H9 (cell line): ENCODE data around the gene NFU1. TPM values are rescaled to one million over a fixed set of nuclear protein-coding genes. Genes with fewer than 3 reads are reported as not detected.
A peak's percentile ranks its signal among the peaks of the same experiment; 100 is the strongest.

ENCODE experiments used
- DNase-seq: peaks from one replicate; pipeline ENCODE4 v3.0.0-alpha.2; 2017
- H2AFZ ChIP-seq: one replicate; pipeline ENCODE4 v1.6.1; 2013; ENCODE audit warnings: mild to moderate bottlenecking, low read length, control low read depth, moderate library complexity
- H2AK5ac ChIP-seq: 2 replicates; pipeline ENCODE4 v1.6.1; 2013; ENCODE audit warnings: low read length, control low read depth, mixed read lengths; ENCODE audit not compliant: insufficient read length
- H2BK120ac ChIP-seq: one replicate; pipeline ENCODE4 v1.6.1; 2013; ENCODE audit warnings: low read depth, mild to moderate bottlenecking, low read length, control low read depth, inconsistent platforms; ENCODE audit not compliant: poor library complexity, severe bottlenecking
- H2BK12ac ChIP-seq: 2 replicates; pipeline ENCODE4 v1.6.1; 2013; ENCODE audit warnings: low read length, control low read depth, mixed read lengths, low read depth; ENCODE audit not compliant: insufficient read length
- H2BK15ac ChIP-seq: 2 replicates; pipeline ENCODE4 v1.6.1; 2013; ENCODE audit warnings: low read depth, low read length, control low read depth
- H2BK20ac ChIP-seq: one replicate; pipeline ENCODE4 v1.6.1; 2013; ENCODE audit warnings: low read depth, mild to moderate bottlenecking, low read length, control low read depth, inconsistent platforms; ENCODE audit not compliant: poor library complexity, severe bottlenecking
- H2BK5ac ChIP-seq: 2 replicates; pipeline ENCODE4 v1.6.1; 2013; ENCODE audit warnings: low read length, control low read depth, mixed read lengths; ENCODE audit not compliant: insufficient read length
- H3K14ac ChIP-seq: 2 replicates; pipeline ENCODE4 v1.6.1; 2013; ENCODE audit warnings: low read length, control low read depth; ENCODE audit not compliant: insufficient read depth
- H3K18ac ChIP-seq: 2 replicates; pipeline ENCODE4 v1.6.1; 2013; ENCODE audit warnings: low read depth, mild to moderate bottlenecking, mixed read lengths, low read length, control low read depth; ENCODE audit not compliant: insufficient read length
- H3K23ac ChIP-seq: 2 replicates; pipeline ENCODE4 v1.6.1; 2013; ENCODE audit warnings: low read length, control low read depth, mixed read lengths, low read depth; ENCODE audit not compliant: insufficient read length
- H3K23me2 ChIP-seq: 2 replicates; pipeline ENCODE4 v1.6.1; 2013; ENCODE audit warnings: low read depth, mild to moderate bottlenecking, mixed read lengths, low read length, control low read depth; ENCODE audit not compliant: insufficient read length, poor library complexity, severe bottlenecking
- H3K27ac ChIP-seq: 2 replicates; pipeline ENCODE4 v1.5.1; 2013; ENCODE audit warnings: low read length, control low read depth, mixed read lengths, low read depth; ENCODE audit not compliant: insufficient read length
- H3K27me3 ChIP-seq: 2 replicates; pipeline ENCODE4 v1.6.1; 2013; ENCODE audit warnings: low read length, control low read depth, inconsistent platforms; ENCODE audit not compliant: insufficient read depth
- H3K4ac ChIP-seq: 2 replicates; pipeline ENCODE4 v1.6.1; 2013; ENCODE audit warnings: low read depth, mild to moderate bottlenecking, control low read depth, inconsistent platforms, low read length, moderate library complexity
- H3K4me1 ChIP-seq: 2 replicates; pipeline ENCODE4 v1.6.1; 2013; ENCODE audit warnings: low read length, control low read depth, inconsistent platforms; ENCODE audit not compliant: insufficient read depth
- H3K4me2 ChIP-seq: 2 replicates; pipeline ENCODE4 v1.6.1; 2013; ENCODE audit warnings: low read length, control low read depth, mixed read lengths; ENCODE audit not compliant: insufficient read length, insufficient read depth
- H3K56ac ChIP-seq: 2 replicates; pipeline ENCODE4 v1.6.1; 2013; ENCODE audit warnings: low read depth, mild to moderate bottlenecking, mixed read lengths, low read length, control low read depth; ENCODE audit not compliant: insufficient read length
- H3K79me1 ChIP-seq: 2 replicates; pipeline ENCODE4 v1.6.1; 2013; ENCODE audit warnings: low read depth, mild to moderate bottlenecking, moderate library complexity, low read length, control low read depth, inconsistent platforms; ENCODE audit not compliant: insufficient read depth, poor library complexity, severe bottlenecking
- H3K79me2 ChIP-seq: 2 replicates; pipeline ENCODE4 v1.6.1; 2013; ENCODE audit warnings: low read length, control low read depth, inconsistent platforms; ENCODE audit not compliant: insufficient read depth
- H3K9ac ChIP-seq: 2 replicates; pipeline ENCODE4 v1.6.1; 2013; ENCODE audit warnings: low read length, control low read depth, mixed read lengths; ENCODE audit not compliant: insufficient read length; ENCODE audit errors: extremely low read depth
- H3K9me3 ChIP-seq: one replicate; pipeline ENCODE4 v1.6.1; 2013; ENCODE audit warnings: low read depth, low read length, inconsistent platforms; ENCODE audit not compliant: control insufficient read depth
- H3T11ph ChIP-seq: one replicate; pipeline ENCODE4 v1.6.1; 2013; ENCODE audit warnings: mild to moderate bottlenecking, low read length, control low read depth, inconsistent platforms
- H4K20me1 ChIP-seq: one replicate; pipeline ENCODE4 v1.6.1; 2013; ENCODE audit not compliant: control insufficient read depth, insufficient read length, insufficient read depth
- H4K5ac ChIP-seq: 2 replicates; pipeline ENCODE4 v1.6.1; 2013; ENCODE audit warnings: low read depth, mild to moderate bottlenecking, mixed read lengths, low read length, control low read depth; ENCODE audit not compliant: insufficient read length
- H4K8ac ChIP-seq: replicated peaks from 2 replicates; pipeline ENCODE4 v1.6.1; 2013; ENCODE audit warnings: low read length, control low read depth, mixed read lengths, low read depth; ENCODE audit not compliant: insufficient read length
- H4K91ac ChIP-seq: 2 replicates; pipeline ENCODE4 v1.6.1; 2013; ENCODE audit warnings: low read depth, mild to moderate bottlenecking, moderate library complexity, mixed read lengths, low read length, control low read depth; ENCODE audit not compliant: insufficient read length
- H3K27ac Mint-ChIP-seq, 3 experiments: 2 replicates in 2 of 3; 3 replicates in 1 of 3; pipeline ENCODE4 v1.8.0; 2020 to 2021; ENCODE audit warnings: mixed read lengths in 3 of 3, mild to moderate bottlenecking in 1 of 3, moderate library complexity in 1 of 3
- H3K27me3 Mint-ChIP-seq: 2 replicates; pipeline ENCODE4 v1.8.0; 2021; ENCODE audit warnings: low read depth, mild to moderate bottlenecking, moderate library complexity, mixed read lengths
- H3K36me3 Mint-ChIP-seq, 3 experiments: 2 replicates in 2 of 3; 3 replicates in 1 of 3; pipeline ENCODE4 v1.8.0; 2020 to 2021; ENCODE audit warnings: low read depth in 3 of 3, mixed read lengths in 3 of 3; ENCODE audit not compliant: insufficient read depth in 1 of 3
- H3K4me1 Mint-ChIP-seq, 2 experiments: 2 replicates each; pipeline ENCODE4 v1.8.0; 2020; ENCODE audit warnings: mixed read lengths in 2 of 2
- H3K4me3 Mint-ChIP-seq, 2 experiments: 2 replicates in 1 of 2; 3 replicates in 1 of 2; pipeline ENCODE4 v1.8.0; 2020 to 2021; ENCODE audit warnings: mild to moderate bottlenecking in 2 of 2, mixed read lengths in 2 of 2, moderate library complexity in 1 of 2
- H3K9me3 Mint-ChIP-seq, 2 experiments: 2 replicates in 1 of 2; 3 replicates in 1 of 2; pipeline ENCODE4 v1.8.0; 2020; ENCODE audit warnings: mild to moderate bottlenecking in 2 of 2, mixed read lengths in 2 of 2, moderate library complexity in 1 of 2
- WGBS: extraction: QIAGEN DNeasy Blood & Tissue Kit; methylation state at CpG from one replicate; pipeline ENCODE4 v1.1.7; 2013; ENCODE audit warnings: missing lambda C conversion rate, low lambda C conversion rate, mixed read lengths; ENCODE audit not compliant: insufficient read length; ENCODE audit errors: extremely low coverage; 5-methylcytosine and 5-hydroxymethylcytosine counted together
- total RNA-seq: library from RNA; stranded (reverse); gene quantifications from 2 replicates; pipeline ENCODE4 v1.2.1, GENCODE V29; 2021
- TF ChIP-seq, protein P1 (sequence below): fragments of 200-600 bp; sonication (generic); conservative IDR thresholded peaks from 3 replicates; pipeline ENCODE4 v1.8.0; 2021; ENCODE audit warnings: antibody characterized with exemption, mild to moderate bottlenecking

The NFU1 gene
- total RNA-seq, 1 experiment from 2014 or later, result 61.4 TPM

DNA sequence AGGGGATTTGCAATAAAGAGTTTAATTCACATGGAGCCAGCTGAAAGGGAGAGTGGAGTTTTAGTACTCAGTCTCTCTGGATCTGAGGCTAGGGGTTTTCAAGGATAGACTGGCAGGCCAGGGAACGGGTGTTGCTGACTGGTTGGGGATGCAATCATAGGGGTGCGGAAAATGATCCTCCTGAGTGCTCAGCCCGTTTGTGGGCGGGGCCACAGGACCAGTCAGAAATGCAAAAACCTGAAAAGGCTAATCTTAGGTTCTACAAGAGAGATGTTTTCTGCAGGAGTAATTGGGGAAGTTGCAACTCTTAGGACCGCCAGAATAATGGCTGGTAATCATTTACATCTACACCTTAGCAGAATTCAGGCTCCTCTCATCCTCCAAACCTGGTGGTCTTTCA lies 2.5 kb downstream of the NFU1 start:
- Mint-ChIP-seq H3K4me3 (no peak overlapping the region), H3K27ac (peak overlapping the region in 2 of 3 experiments; percentile 21 to 85; a peak in 4 of 7 replicates), H3K9me3 (peaks cover 0 to 4% of the 10 kb centered on the region in 2 experiments; a peak in 1 of 5 replicates), H3K27me3 (no peaks in the 10 kb centered on the region), H3K36me3 (peaks cover 0 to 24% (median 8%) of the 10 kb centered on the region in 3 experiments; a peak in 3 of 7 replicates), H3K4me1 (peaks cover 27 to 28% of the 10 kb centered on the region in 2 experiments)
- H3K79me2 ChIP-seq, result no peaks in the 10 kb centered on the region
- no peak overlapping the region for H2BK120ac ChIP-seq
- no peaks in the 10 kb centered on the region; the same call in 1 of the 2 replicates for H3K4me1 ChIP-seq
- peaks cover 11% of the 10 kb centered on the region for H3K23me2 ChIP-seq
- H2BK15ac ChIP-seq, result no peak overlapping the region
- no peak overlapping the region for H3K4ac ChIP-seq
- no CpG with 5 or more reads among the region's 5 CpGs for WGBS
- no peak overlapping the region for H2AK5ac ChIP-seq
- H3K23ac ChIP-seq, result no peak overlapping the region
- H4K5ac ChIP-seq, result no peak overlapping the region
- no peak overlapping the region for H3T11ph ChIP-seq
- no peak overlapping the region for H3K9ac ChIP-seq
- H2BK12ac ChIP-seq, result no peak overlapping the region
- H4K91ac ChIP-seq, result no peak overlapping the region
- no peak overlapping the region for H3K27ac ChIP-seq
- H3K56ac ChIP-seq, result no peak overlapping the region
- no peak overlapping the region for H2BK20ac ChIP-seq
- H3K9me3 ChIP-seq, result no peaks in the 10 kb centered on the region
- H4K20me1 ChIP-seq, result no peaks in the 10 kb centered on the region
- TF ChIP-seq, protein P1, sequence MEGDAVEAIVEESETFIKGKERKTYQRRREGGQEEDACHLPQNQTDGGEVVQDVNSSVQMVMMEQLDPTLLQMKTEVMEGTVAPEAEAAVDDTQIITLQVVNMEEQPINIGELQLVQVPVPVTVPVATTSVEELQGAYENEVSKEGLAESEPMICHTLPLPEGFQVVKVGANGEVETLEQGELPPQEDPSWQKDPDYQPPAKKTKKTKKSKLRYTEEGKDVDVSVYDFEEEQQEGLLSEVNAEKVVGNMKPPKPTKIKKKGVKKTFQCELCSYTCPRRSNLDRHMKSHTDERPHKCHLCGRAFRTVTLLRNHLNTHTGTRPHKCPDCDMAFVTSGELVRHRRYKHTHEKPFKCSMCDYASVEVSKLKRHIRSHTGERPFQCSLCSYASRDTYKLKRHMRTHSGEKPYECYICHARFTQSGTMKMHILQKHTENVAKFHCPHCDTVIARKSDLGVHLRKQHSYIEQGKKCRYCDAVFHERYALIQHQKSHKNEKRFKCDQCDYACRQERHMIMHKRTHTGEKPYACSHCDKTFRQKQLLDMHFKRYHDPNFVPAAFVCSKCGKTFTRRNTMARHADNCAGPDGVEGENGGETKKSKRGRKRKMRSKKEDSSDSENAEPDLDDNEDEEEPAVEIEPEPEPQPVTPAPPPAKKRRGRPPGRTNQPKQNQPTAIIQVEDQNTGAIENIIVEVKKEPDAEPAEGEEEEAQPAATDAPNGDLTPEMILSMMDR, result no peak
- no peak overlapping the region for H3K4me2 ChIP-seq
- H3K79me1 ChIP-seq, result no peaks in the 10 kb centered on the region
- H3K18ac ChIP-seq, result no peak overlapping the region
- H2BK5ac ChIP-seq, result no peak overlapping the region
- H3K14ac ChIP-seq, result no peak overlapping the region
- no peak overlapping the region for H2AFZ ChIP-seq
- H3K27me3 ChIP-seq, result no peaks in the 10 kb centered on the region
- H4K8ac ChIP-seq, result no peak overlapping the region
- no peak for DNase-seq
